ENCODE data around the gene ACAD10. TPM values are rescaled to one million over a fixed set of nuclear protein-coding genes. Genes with fewer than 3 reads are reported as not detected.

The ACAD10 gene
- total and polyA plus RNA-seq, 2 of the 13 experiments (the other 11 are each of a cell fraction or from before 2014, with no cell fraction given): 15.2 to 16.3 TPM

DNA sequence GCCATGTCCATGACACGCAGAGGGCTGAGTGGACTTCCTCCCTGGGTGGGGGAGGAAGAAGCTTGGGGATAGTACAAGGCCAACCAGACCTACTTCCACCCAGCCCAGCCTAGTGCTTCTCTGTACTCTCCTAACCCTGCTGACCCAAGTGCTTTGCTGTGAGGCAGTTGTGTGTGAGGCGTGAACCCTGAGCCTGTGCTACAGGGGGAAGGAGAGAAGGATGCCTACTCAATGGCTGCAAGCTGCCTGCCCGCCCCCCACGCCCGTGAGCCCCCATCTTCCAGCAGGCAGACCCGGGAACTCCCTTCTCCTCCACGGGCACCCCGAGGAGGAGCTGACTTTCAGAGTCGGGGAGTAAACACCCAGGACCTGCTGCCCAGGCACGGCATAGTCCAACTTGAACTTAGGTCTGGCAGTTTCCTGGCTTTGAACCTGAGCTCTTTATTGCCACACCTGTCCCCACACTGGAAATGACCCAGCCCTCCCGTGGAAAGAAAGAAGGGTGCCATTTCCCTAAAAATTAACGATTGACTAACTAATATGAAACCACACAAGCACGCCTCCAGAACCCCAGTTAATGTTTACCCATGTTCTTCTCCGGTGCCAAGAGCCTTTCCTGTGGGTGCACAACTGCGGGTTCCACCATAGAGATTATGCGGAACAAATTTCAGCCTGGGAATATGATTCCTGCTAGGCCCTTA, 91.6 kb downstream of the ACAD10 start (continued):
- TF ChIP-seq HOXD1 (CRISPR knock-in tag; IDR thresholded peaks at IDR 0.05) (no peak), TCF7 (IDR thresholded peaks at IDR 0.05; ENCODE audit: low read depth) (0 out of 2 replicates have a peak, but pooled peaks have one; percentile 14), HHEX (CRISPR knock-in tag; IDR thresholded peaks at IDR 0.05) (no peak), ZNF138 (CRISPR knock-in tag; IDR thresholded peaks at IDR 0.05; ENCODE audit: low read depth) (no peak), GATAD2A (CRISPR knock-in tag; IDR thresholded peaks at IDR 0.05) (peak; percentile 52), ZNF296 (CRISPR knock-in tag; conservative IDR thresholded peaks at IDR 0.05) (no peak), KLF11 (CRISPR knock-in tag; IDR thresholded peaks at IDR 0.05) (no peak), ZNF713 (CRISPR knock-in tag; IDR thresholded peaks at IDR 0.05) (no peak), REL (CRISPR knock-in tag; conservative IDR thresholded peaks at IDR 0.05) (no peak), ZNF761 (CRISPR knock-in tag; conservative IDR thresholded peaks at IDR 0.05) (no peak), ZNF460 (CRISPR knock-in tag; IDR thresholded peaks at IDR 0.05; ENCODE audit: borderline replicate concordance) (no peak), SIX1 (CRISPR knock-in tag; IDR thresholded peaks at IDR 0.05; ENCODE audit: borderline replicate concordance) (0 out of 2 replicates have a peak, but pooled peaks have one; percentile 37), ZZZ3 (CRISPR knock-in tag; IDR thresholded peaks at IDR 0.05; ENCODE audit: borderline replicate concordance) (no peak), XBP1 (CRISPR knock-in tag; IDR thresholded peaks at IDR 0.05) (no peak), ZNF333 (CRISPR knock-in tag; IDR thresholded peaks at IDR 0.05; ENCODE audit: borderline replicate concordance) (no peak), SIN3A (IDR thresholded peaks at IDR 0.05; ENCODE audit: borderline replicate concordance, low read depth, low read length) (no peak), ATF1 (CRISPR knock-in tag; IDR thresholded peaks at IDR 0.05) (no peak), EEA1 (CRISPR knock-in tag; IDR thresholded peaks at IDR 0.05; ENCODE audit: borderline replicate concordance) (peak; percentile 64; the same call in 1 of the 2 replicates)
- TF ChIP-seq, protein P1, sequence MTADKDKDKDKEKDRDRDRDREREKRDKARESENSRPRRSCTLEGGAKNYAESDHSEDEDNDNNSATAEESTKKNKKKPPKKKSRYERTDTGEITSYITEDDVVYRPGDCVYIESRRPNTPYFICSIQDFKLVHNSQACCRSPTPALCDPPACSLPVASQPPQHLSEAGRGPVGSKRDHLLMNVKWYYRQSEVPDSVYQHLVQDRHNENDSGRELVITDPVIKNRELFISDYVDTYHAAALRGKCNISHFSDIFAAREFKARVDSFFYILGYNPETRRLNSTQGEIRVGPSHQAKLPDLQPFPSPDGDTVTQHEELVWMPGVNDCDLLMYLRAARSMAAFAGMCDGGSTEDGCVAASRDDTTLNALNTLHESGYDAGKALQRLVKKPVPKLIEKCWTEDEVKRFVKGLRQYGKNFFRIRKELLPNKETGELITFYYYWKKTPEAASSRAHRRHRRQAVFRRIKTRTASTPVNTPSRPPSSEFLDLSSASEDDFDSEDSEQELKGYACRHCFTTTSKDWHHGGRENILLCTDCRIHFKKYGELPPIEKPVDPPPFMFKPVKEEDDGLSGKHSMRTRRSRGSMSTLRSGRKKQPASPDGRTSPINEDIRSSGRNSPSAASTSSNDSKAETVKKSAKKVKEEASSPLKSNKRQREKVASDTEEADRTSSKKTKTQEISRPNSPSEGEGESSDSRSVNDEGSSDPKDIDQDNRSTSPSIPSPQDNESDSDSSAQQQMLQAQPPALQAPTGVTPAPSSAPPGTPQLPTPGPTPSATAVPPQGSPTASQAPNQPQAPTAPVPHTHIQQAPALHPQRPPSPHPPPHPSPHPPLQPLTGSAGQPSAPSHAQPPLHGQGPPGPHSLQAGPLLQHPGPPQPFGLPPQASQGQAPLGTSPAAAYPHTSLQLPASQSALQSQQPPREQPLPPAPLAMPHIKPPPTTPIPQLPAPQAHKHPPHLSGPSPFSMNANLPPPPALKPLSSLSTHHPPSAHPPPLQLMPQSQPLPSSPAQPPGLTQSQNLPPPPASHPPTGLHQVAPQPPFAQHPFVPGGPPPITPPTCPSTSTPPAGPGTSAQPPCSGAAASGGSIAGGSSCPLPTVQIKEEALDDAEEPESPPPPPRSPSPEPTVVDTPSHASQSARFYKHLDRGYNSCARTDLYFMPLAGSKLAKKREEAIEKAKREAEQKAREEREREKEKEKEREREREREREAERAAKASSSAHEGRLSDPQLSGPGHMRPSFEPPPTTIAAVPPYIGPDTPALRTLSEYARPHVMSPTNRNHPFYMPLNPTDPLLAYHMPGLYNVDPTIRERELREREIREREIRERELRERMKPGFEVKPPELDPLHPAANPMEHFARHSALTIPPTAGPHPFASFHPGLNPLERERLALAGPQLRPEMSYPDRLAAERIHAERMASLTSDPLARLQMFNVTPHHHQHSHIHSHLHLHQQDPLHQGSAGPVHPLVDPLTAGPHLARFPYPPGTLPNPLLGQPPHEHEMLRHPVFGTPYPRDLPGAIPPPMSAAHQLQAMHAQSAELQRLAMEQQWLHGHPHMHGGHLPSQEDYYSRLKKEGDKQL (CRISPR knock-in tag; IDR thresholded peaks at IDR 0.05; ENCODE audit: low read depth): no peak
- TF ChIP-seq, protein P2, sequence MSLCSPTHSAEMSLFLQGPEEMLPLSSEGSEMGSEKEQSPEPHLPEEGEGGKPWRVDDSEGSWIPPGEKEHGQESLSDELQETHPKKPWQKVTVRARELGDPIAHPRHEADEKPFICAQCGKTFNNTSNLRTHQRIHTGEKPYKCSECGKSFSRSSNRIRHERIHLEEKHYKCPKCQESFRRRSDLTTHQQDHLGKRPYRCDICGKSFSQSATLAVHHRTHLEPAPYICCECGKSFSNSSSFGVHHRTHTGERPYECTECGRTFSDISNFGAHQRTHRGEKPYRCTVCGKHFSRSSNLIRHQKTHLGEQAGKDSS (CRISPR knock-in tag; IDR thresholded peaks at IDR 0.05; ENCODE audit: borderline replicate concordance, low read depth): no peak
- TF ChIP-seq, protein P3, sequence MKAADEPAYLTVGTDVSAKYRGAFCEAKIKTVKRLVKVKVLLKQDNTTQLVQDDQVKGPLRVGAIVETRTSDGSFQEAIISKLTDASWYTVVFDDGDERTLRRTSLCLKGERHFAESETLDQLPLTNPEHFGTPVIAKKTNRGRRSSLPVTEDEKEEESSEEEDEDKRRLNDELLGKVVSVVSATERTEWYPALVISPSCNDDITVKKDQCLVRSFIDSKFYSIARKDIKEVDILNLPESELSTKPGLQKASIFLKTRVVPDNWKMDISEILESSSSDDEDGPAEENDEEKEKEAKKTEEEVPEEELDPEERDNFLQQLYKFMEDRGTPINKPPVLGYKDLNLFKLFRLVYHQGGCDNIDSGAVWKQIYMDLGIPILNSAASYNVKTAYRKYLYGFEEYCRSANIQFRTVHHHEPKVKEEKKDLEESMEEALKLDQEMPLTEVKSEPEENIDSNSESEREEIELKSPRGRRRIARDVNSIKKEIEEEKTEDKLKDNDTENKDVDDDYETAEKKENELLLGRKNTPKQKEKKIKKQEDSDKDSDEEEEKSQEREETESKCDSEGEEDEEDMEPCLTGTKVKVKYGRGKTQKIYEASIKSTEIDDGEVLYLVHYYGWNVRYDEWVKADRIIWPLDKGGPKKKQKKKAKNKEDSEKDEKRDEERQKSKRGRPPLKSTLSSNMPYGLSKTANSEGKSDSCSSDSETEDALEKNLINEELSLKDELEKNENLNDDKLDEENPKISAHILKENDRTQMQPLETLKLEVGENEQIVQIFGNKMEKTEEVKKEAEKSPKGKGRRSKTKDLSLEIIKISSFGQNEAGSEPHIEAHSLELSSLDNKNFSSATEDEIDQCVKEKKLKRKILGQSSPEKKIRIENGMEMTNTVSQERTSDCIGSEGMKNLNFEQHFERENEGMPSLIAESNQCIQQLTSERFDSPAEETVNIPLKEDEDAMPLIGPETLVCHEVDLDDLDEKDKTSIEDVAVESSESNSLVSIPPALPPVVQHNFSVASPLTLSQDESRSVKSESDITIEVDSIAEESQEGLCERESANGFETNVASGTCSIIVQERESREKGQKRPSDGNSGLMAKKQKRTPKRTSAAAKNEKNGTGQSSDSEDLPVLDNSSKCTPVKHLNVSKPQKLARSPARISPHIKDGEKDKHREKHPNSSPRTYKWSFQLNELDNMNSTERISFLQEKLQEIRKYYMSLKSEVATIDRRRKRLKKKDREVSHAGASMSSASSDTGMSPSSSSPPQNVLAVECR (CRISPR knock-in tag; IDR thresholded peaks at IDR 0.05; ENCODE audit: borderline replicate concordance): peak; percentile 53; the same call in 1 of the 2 replicates

All from HepG2 (cell line).